Hematopoietic multipotent progenitor cell treated with erythropoietin and hydrocortisone succinate and interleukin-3 and kit ligand, for 17 days (in vitro differentiated cells): ENCODE results near the gene CD46.
"Not testable (repeated sequence)": the region's sequence is repeated elsewhere in the genome, so short reads cannot be mapped to it uniquely, and the experiment has no call there.

Experiments
- DNase-seq: peaks from one replicate; pipeline ENCODE4 v3.0.0-alpha.2; 2015; ENCODE audit warnings: low spot score

Gene CD46

GRCh38 chr1:207751790-207752455, at the start of gene CD46:
TSS of gene CD46 (plus strand) at chr1:207752054. CDS start at chr1:207752213, 159 bp downstream.
- DNase-seq: peak; percentile 96

GRCh38 chr1:207702317-207702716, 49.5 kb upstream of the CD46 start:
- DNase-seq: no peak

GRCh38 chr1:207703712-207704111, 48.1 kb upstream of the CD46 start:
- DNase-seq: no peak

- not testable (repeated sequence) for DNase-seq
These were observed 43.9 kb upstream of the CD46 start for GRCh38 chr1:207708004-207708403.

GRCh38 chr1:207711285-207711684, 40.6 kb upstream of the CD46 start:
- DNase-seq: no peak

- not testable (repeated sequence) for DNase-seq
These were observed 39.2 kb upstream of the CD46 start for GRCh38 chr1:207712701-207713100.

GRCh38 chr1:207713529-207713928, 38.3 kb upstream of the CD46 start:
- DNase-seq: no peak

- no peak for DNase-seq
These were observed 32.6 kb upstream of the CD46 start for GRCh38 chr1:207719234-207719633.

GRCh38 chr1:207728200-207728858, 23.5 kb upstream of the CD46 start:
- not testable (repeated sequence) for DNase-seq

- DNase-seq: not testable (repeated sequence)
These were observed 14.2 kb upstream of the CD46 start for GRCh38 chr1:207737503-207738157.

GRCh38 chr1:207738158-207738659, 13.6 kb upstream of the CD46 start:
- not testable (repeated sequence) for DNase-seq

- no peak for DNase-seq
These were observed 11.6 kb upstream of the CD46 start for GRCh38 chr1:207740207-207740606.

- no peak for DNase-seq
These were observed 8.9 kb upstream of the CD46 start for GRCh38 chr1:207742850-207743555.

GRCh38 chr1:207744000-207744534, 7.8 kb upstream of the CD46 start:
- DNase-seq: no peak

- DNase-seq: no peak
These were observed 6.6 kb upstream of the CD46 start for GRCh38 chr1:207745285-207745684.

GRCh38 chr1:207745839-207746767, 5.8 kb upstream of the CD46 start:
- DNase-seq: no peak

- DNase-seq: no peak
These were observed 4.0 kb upstream of the CD46 start for GRCh38 chr1:207747627-207748492.

GRCh38 chr1:207748737-207749528, 2.9 kb upstream of the CD46 start:
- no peak for DNase-seq
